K562 (cell line): ENCODE measurements around the gene ALK.

Experiments
- CEBPB ChIP-seq: fragments of 450-650 bp; IDR thresholded peaks from 2 replicates; pipeline ENCODE4 v1.6.1; 2016; ENCODE audit warnings: missing genetic modification characterization, missing compliant biosample characterization
- E2F1 ChIP-seq: sonication (generic); formaldehyde crosslinking; IDR thresholded peaks from 2 replicates; pipeline ENCODE4 v1.8.1; 2023; ENCODE audit warnings: mild to moderate bottlenecking, missing genetic modification reagents, moderate library complexity
- EWSR1 ChIP-seq: fragments of 450-650 bp; IDR thresholded peaks from 2 replicates; pipeline ENCODE4 v1.6.1; 2018; ENCODE audit warnings: borderline replicate concordance, mild to moderate bottlenecking, low read depth, moderate library complexity; ENCODE audit not compliant: partially characterized antibody
- FOXP1 ChIP-seq: sonication (generic); formaldehyde crosslinking; IDR thresholded peaks from 2 replicates; pipeline ENCODE4 v1.8.0; 2022; ENCODE audit warnings: mild to moderate bottlenecking, missing genetic modification reagents
- POLR2A ChIP-seq: fragments of 450-650 bp; conservative IDR thresholded peaks from 2 replicates; pipeline ENCODE4 v1.6.1; 2016
- POLR2AphosphoS5 ChIP-seq: IDR thresholded peaks from 2 replicates; pipeline ENCODE4 v1.6.1; 2011; ENCODE audit warnings: mild to moderate bottlenecking, low read depth, low read length, moderate library complexity; ENCODE audit not compliant: control insufficient read depth, insufficient read depth
- SMARCE1 ChIP-seq: fragments of 450-650 bp; IDR thresholded peaks from 2 replicates; pipeline ENCODE4 v1.7.1; 2016; ENCODE audit warnings: mild to moderate bottlenecking
- SREBF2 ChIP-seq: sonication (generic); formaldehyde crosslinking; IDR thresholded peaks from 2 replicates; pipeline ENCODE4 v1.4.0; 2020; ENCODE audit warnings: mild to moderate bottlenecking, missing genetic modification reagents
- TEAD4 ChIP-seq, 2 experiments: sonication (generic) in 1 of 2; formaldehyde crosslinking in 1 of 2; IDR thresholded peaks; 2 replicates each; pipeline versions ENCODE4 v1.6.1 to v1.8.0; 2012 to 2022; ENCODE audit warnings: borderline replicate concordance in 1 of 2, inconsistent platforms in 1 of 2, low read length in 1 of 2, mild to moderate bottlenecking in 1 of 2, missing genetic modification reagents in 1 of 2
- WHSC1 ChIP-seq: IDR thresholded peaks from one replicate; pipeline ENCODE4 v1.6.1; 2012; ENCODE audit warnings: low read length, control low read depth, inconsistent platforms
- YY1 ChIP-seq, 3 experiments: IDR thresholded peaks; 2 replicates each; pipeline ENCODE4 v1.6.1; 2011; ENCODE audit warnings: low read length in 2 of 3, mild to moderate bottlenecking in 2 of 3, moderate library complexity in 2 of 3, borderline replicate concordance in 1 of 3, control low read depth in 1 of 3, low read depth in 1 of 3; ENCODE audit not compliant: insufficient read depth in 3 of 3, insufficient replicate concordance in 2 of 3, control insufficient read depth in 1 of 3, insufficient read length in 1 of 3; ENCODE audit errors: extremely low read depth in 1 of 3
- ZNF184 ChIP-seq: sonication (generic); formaldehyde crosslinking; IDR thresholded peaks from 2 replicates; pipeline ENCODE4 v1.5.0; 2020; ENCODE audit warnings: missing genetic modification reagents
- ZNF274 ChIP-seq: IDR thresholded peaks from 2 replicates; pipeline ENCODE4 v1.6.1; 2011; ENCODE audit warnings: low read depth, mild to moderate bottlenecking, low read length, moderate library complexity, borderline replicate concordance
- TF ChIP-seq, protein P1 (sequence below): sonication (generic); formaldehyde crosslinking; IDR thresholded peaks from 2 replicates; pipeline ENCODE4 v1.8.0; 2022; ENCODE audit warnings: missing genetic modification reagents, mild to moderate bottlenecking, moderate library complexity, borderline replicate concordance

- TF ChIP-seq ZNF184 (CRISPR knock-in tag) (no peak), SMARCE1 (no peak), CEBPB (no peak), POLR2A (no peak), ZNF274 (no peak), TEAD4 (IDR thresholded peaks at IDR 0.05; ENCODE audit: low read length) (no peak), TEAD4 (CRISPR knock-in tag; IDR thresholded peaks at IDR 0.05; ENCODE audit: borderline replicate concordance) (no peak), FOXP1 (CRISPR knock-in tag) (no peak), SREBF2 (no peak), POLR2AphosphoS5 (no peak), WHSC1 (no peak), EWSR1 (no peak), YY1 (IDR thresholded peaks at IDR 0.05; ENCODE audit: borderline replicate concordance in 1 of 3, control insufficient read depth in 1 of 3, extremely low read depth in 1 of 3, insufficient read depth in 3 of 3, insufficient read length in 1 of 3, insufficient replicate concordance in 2 of 3, low read depth in 1 of 3, low read length in 2 of 3) (no peak), E2F1 (no peak)
- TF ChIP-seq, protein P1, sequence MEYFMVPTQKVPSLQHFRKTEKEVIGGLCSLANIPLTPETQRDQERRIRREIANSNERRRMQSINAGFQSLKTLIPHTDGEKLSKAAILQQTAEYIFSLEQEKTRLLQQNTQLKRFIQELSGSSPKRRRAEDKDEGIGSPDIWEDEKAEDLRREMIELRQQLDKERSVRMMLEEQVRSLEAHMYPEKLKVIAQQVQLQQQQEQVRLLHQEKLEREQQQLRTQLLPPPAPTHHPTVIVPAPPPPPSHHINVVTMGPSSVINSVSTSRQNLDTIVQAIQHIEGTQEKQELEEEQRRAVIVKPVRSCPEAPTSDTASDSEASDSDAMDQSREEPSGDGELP, result no peak
Observed at GRCh38 chr2:29611850-29612249, 309.5 kb downstream of the ALK start.
